T-helper 1 cell treated with Interleukin-12 subunit alpha and Interleukin-12 subunit beta and Interleukin-4 antibody, amounts not matched to agents 30 ng/mL and 1 ng/mL, for 36 hours (primary cell): ENCODE data around the gene ARMC7. TPM values are rescaled to one million over a fixed set of nuclear protein-coding genes. Genes with fewer than 3 reads are reported as not detected.

ENCODE experiments used
- intact Hi-C: fragments of 100-400 bp; cut with micrococcal nuclease; formaldehyde crosslinking; loops from one replicate; pipeline ENCODE4 v1.15.1; 2024
- total RNA-seq: library from RNA; stranded (reverse); gene quantifications from 2 replicates; pipeline ENCODE4 v1.2.3, GENCODE V29; 2022

The ARMC7 gene
- total RNA-seq, 1 donor from 2014 or later = 16.5 TPM

DNA sequence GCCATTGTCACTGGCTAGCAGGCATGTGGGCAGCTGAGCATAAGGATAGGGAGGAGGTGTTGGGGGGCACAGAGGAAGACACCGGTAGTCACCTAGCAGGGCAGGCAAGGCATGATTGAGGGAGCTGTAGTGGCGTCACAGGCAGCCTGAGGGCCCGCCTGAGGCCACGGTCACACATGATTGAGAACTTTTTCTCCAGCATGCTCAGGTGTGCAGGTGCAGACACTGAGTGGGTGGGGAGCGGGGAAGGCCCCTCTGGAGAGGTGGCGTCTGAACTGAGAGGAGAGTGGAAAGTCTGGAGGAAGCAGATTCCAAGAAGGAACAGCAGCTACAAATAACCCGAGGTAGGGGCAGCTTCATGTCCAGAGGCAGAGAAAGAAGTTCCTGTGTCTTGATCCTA lies 10.9 kb upstream of the ARMC7 start:
- intact Hi-C loops = no loop called here

DNA sequence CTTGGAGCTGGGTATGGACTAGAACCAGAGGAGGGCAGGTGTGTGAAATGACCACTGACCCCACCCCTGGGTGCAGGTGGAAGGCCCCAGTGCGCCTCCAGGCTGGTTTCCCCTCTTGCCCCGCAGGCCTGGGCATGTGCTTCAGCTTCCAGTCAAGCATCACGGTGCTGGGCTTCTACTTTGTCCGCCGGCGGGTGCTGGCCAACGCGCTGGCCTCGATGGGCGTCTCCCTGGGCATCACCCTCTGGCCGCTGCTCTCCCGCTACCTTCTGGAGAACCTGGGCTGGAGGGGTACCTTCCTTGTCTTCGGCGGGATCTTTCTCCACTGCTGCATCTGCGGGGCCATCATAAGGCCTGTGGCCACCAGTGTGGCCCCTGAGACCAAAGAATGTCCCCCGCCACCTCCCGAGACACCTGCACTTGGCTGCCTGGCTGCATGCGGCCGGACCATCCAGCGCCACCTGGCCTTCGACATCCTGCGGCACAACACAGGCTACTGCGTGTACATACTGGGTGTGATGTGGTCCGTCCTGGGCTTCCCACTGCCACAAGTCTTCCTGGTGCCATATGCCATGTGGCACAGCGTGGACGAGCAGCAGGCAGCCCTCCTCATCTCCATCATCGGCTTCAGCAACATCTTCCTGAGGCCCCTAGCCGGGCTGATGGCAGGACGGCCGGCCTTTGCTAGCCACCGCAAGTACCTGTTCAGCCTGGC lies 9.7 kb upstream of the ARMC7 start:
- intact Hi-C loops = no loop called here

DNA sequence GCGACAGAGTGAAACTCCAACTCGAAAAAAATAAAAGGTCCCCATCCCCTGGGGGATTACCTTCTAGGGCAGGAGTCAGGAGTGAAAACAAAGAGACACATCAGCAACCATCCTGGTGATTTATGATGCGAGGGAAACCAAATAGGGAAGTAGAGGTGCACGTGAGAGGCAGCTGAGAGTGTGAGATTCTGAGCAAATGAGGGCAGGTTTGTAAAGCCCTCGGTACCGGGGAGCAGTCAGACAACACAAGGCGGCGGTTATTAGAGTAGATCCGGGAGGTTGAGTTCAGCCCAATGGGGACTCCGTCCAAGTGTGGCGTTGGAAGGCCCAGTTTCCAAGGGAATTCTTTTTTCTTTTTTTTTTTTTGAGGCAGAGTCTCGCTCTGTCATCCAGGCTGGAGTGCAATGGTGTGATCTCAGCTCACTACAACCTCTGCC lies 7.4 kb upstream of the ARMC7 start:
- intact Hi-C loops = no loop called here

- intact Hi-C loops = no loop called here
These were observed 5.9 kb upstream of the ARMC7 start for GRCh38 chr17:75103601-75104554.

DNA sequence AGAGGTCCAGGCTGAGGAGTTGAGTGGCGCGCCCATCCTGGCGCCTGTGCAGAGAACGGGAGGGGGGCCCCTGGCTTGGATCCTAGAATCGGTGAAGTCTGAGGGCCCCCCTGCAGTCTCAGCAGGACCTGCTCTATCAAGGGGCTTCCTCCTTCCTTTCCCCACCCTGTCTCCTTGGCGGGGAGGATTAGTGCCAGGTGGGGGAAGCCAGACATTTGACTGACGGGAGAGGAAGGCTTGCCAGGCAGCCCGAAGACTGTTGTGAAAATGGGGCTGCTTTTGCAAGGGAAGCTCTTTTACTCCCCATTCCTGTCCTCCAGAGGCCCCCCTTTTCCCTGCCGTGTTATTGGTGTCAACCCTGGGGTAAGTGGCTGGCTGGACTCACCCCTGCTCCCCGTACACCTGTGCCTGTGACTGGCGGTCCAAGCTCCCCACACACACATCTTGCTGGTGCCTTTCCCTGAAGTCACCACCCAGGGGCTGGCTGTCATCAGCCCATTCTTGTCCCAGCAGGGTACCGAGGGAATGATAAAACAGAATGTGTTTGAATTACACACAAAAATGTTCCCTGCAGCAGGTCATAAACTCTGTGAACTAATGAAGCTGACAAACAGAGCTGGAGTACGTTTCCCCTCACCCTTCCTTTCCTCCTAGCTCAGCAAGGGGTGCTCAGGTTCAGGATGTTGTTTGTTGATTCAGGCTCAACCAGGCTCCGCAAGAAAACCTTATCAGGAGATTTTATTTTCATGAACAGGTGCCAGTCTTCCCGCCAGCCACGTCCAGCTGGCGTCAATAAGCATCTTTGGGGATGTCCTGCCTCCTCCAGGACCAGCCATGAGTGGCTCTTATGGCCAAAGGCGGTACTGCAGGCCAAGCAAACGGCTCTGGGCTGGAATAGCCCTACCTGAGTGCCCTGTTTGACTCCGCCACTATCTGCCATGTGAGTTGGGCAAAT lies 4.4 kb upstream of the ARMC7 start:
- intact Hi-C loops = loop anchor here (5.0 kb wide), 2 partner anchors 38 to 58 kb away; partner anchors contain the start of genes ATP5PD and KCTD2

GRCh38 chr17:75108193-75108592 lies 1.6 kb upstream of the ARMC7 start:
- intact Hi-C loops = loop anchor here (2.0 to 5.0 kb wide), 3 partner anchors 41 to 297 kb away; partner anchors contain the start of genes ATP5PD, GRB2 and KCTD2

- intact Hi-C loops = loop anchor here (1.0 to 5.0 kb wide), 6 partner anchors 42 to 296 kb away; partner anchors contain the start of genes ATP5PD, GGA3, GRB2 and JPT1
These were observed 743 bp upstream of the ARMC7 start for GRCh38 chr17:75109046-75109406.

DNA sequence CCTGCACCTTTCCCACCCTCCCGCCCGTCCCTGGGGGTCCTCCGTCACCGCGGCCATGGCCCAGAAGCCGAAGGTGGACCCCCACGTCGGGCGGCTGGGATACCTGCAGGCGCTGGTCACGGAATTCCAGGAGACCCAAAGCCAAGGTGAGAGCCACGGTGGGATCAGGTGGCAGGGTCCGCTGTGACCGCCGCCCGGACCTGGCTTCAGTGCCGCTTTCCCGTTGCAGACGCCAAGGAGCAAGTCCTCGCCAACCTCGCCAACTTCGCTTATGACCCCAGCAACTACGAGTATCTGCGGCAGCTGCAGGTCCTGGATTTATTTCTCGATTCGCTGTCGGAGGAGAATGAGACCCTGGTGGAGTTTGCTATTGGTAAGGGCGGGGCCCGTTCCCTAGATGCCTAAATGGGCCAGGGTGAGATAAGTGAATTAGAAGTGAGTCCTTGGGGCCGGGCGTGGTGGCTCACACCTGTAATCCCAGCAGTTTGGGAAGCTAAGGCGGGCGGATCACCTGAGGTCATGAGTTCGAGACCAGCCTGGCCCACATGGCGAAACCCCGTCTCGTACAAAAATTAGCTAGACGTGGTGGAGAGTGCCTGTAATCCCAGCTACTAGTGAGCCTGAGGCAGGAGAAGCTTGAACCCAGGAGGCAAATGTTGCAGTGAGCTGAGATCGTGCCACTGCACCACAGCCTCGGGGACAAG lies 617 bp downstream of the ARMC7 start:
- intact Hi-C loops = loop anchor here (1.0 kb wide), 1 partner anchor 23 kb away; the partner anchor contains the start of gene SLC16A5

DNA sequence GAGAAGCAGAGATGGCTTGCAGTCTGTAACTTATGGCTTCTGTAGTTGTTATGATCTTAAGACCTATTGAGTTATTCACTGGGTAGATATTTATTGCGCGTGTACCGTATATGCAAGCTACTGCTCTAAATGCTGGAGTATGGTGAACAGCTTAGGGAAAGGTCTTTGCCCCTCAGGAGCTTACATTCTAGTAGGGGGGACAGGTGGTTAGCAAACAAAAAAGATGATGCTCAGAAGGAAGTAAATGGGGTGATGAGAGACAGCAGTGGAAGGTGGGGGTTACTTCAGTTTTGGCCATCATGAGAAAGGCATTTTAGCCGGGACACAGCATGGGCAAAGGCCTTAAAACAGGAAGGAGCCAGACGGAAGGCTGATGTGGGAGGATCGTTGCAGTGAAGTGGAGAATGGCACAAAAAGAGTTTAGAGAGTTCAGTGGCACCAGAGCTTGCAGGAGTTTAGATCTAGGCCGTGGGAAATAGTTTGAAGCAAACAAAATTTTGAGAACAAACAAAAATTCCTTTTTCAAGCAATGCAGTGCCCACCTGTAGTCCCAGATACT lies 2.1 kb downstream of the ARMC7 start:
- intact Hi-C loops = no loop called here

- intact Hi-C loops = loop anchor here (1.0 kb wide), 8 partner anchors 16 to 298 kb away; partner anchors contain the start of genes JPT1 and NUP85
These were observed 4.2 kb downstream of the ARMC7 start for GRCh38 chr17:75113798-75114551.

GRCh38 chr17:75114552-75115314 lies 5.0 kb downstream of the ARMC7 start:
- intact Hi-C loops = loop anchor here (1.0 kb wide), 8 partner anchors 16 to 298 kb away; partner anchors contain the start of genes JPT1 and NUP85

GRCh38 chr17:75115555-75115954 lies 5.8 kb downstream of the ARMC7 start:
- intact Hi-C loops = no loop called here

- intact Hi-C loops = no loop called here
These were observed 7.0 kb downstream of the ARMC7 start for GRCh38 chr17:75116737-75117136.

DNA sequence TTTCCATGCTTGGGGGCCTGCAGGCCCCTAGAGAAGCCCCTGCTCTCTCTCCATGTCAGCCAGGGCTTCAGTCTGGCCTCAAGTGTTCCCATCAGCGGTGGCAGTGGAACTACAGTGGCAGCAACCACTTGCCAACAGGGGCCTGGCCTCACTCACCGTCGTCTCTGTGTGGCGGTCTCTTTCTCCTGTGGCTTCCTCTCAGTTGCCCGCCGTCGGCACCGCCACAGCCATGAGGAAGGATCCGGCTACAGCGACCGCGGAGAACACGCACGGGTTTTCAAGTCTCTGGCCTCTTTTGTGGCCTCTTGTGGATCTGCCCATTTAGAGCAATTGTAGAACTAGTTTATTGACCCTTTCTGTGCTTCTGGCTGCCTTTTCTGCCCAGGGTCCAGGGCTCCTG lies 8.5 kb downstream of the ARMC7 start:
- intact Hi-C loops = no loop called here

DNA sequence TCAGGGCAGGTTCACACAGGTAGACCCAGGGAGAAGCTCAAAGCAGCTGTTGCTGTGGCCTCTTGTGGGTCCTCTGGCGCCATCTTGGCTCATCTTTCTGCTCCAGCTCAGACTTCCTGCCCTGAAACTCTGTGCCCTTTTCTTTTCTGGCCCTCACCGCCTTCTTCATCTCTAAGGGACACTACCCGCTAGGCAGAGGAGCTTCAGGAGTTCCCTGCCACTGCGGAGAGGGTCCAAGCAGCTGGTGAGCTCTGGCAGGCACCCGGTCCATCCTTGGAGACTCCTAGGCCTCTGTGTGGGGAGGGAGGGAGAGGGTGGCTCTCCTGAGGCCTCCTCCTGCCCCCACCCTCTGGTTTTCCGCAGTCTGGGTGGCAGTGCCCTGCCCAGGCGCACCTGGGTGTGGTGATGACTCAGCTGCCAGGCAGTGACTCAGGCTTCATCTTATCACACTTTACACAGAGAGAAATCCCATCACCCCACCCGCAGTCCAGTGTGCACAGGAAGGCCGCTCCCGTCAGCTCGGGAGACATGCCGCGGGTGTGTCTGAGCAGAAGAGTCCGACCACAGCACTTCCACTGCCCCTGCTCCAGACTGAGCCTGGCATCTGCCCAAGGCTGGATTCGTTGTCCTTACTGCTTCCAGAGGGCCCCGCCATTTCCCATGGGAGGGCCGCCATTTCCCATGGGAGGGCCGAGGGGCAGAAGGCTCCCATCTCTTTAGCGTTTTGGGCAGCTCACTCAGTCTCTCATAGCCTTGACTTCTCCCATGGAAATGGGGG lies 14.5 kb downstream of the ARMC7 start:
- intact Hi-C loops = no loop called here

DNA sequence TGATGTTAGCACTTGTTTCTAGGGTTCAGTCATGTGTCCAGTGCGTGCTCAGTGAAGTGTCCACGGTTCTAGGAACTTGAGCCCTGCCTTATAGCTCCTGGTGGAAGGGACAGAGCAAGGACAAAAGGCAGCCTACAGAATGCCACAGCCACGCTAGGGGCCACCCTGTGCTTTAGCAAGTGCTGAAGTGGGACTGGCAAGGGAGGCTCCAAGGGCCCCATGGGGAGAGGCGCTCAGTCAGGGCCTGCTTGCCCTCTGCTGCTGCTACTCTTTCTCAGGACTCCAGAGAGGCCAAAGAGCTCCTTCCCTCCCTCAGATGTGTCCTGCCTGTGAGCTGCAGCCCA lies 15.0 kb downstream of the ARMC7 start:
- intact Hi-C loops = no loop called here

DNA sequence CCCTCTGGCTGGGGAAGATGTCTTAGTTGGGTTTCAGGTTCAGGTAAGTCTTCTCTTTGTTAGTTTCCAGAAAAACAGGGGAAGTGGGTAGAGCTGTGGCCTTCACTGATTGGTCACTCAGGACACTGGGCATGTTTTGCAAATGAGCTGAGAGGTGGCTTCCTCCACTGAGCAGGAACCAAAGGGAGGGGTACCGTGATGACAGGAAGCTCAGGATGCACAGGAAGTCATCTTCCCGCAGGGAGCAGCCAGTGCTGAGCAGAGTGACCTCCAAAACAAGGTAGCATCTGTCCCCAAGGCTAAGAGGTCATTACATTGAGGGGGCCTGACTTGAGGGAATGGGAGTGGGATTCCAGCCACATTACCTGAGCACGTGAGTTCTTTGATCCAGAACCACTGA lies 16.2 kb downstream of the ARMC7 start:
- intact Hi-C loops = no loop called here

- intact Hi-C loops = no loop called here
These were observed 17.2 kb downstream of the ARMC7 start for GRCh38 chr17:75126954-75127353.
